Activated naive CD4-positive, alpha-beta T cell treated with anti-CD3 and anti-CD28 coated beads for 36 hours (primary cell): ENCODE results near the gene CNIH3. TPM values are rescaled to one million over a fixed set of nuclear protein-coding genes. Genes with fewer than 3 reads are reported as not detected.

ENCODE experiments used
- CTCF ChIA-PET: fragments of 350-600 bp; sonication (Branson Sonifier 250); formaldehyde crosslinking; loops from one replicate; lab custom pipeline; 2021; ENCODE audit warnings: antibody characterized with exemption; lab: Charles Lee
- DNase-seq: peaks from one replicate; pipeline ENCODE4 v3.0.0-alpha.2; 2020
- H3K27ac Mint-ChIP-seq: one replicate; pipeline ENCODE4 v1.8.0; 2021; ENCODE audit warnings: mild to moderate bottlenecking, mixed read lengths
- H3K27me3 Mint-ChIP-seq: one replicate; pipeline ENCODE4 v1.8.0; 2021; ENCODE audit warnings: low read depth, mixed read lengths
- H3K36me3 Mint-ChIP-seq: one replicate; pipeline ENCODE4 v1.8.0; 2021; ENCODE audit warnings: low read depth, mixed read lengths
- H3K4me1 Mint-ChIP-seq: one replicate; pipeline ENCODE4 v1.8.0; 2021; ENCODE audit warnings: low read depth, mixed read lengths
- H3K4me3 Mint-ChIP-seq: one replicate; pipeline ENCODE4 v1.8.0; 2021; ENCODE audit warnings: mild to moderate bottlenecking, moderate library complexity, mixed read lengths
- H3K9me3 Mint-ChIP-seq: one replicate; pipeline ENCODE4 v1.8.0; 2021; ENCODE audit warnings: mixed read lengths
- intact Hi-C: fragments of 100-400 bp; cut with micrococcal nuclease; formaldehyde crosslinking; loops from one replicate; pipeline ENCODE4 v1.15.1; 2023
- total RNA-seq, 2 experiments: library from RNA; stranded (reverse); gene quantifications; one replicate each; pipeline ENCODE4 v1.2.3, GENCODE V29; 2021

CNIH3 gene
- total RNA-seq, 2 experiments from 2014 or later = 0.59 to 2.5 TPM

DNA sequence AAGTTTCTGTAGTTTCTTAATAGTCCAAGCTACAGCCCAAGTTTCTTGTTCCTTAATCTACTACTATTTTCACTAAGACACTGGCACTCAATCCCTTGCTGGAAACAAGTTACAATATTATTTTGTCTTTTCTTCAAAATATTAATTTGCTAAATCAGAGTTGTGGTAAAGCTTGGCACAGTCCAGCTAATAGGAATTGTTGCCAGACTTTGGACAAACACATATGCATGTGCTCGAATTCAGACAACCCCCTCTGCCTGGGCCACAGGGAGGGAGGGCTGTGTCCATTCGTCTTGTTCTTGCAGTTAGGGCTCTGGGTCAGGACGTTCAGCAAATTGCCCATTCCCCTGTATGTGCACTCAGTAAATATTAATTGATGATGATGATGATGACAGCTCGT lies 103.6 kb downstream of the CNIH3 start:
- no peak overlapping the region for H3K27ac Mint-ChIP-seq
- H3K9me3 Mint-ChIP-seq = no peaks in the 10 kb centered on the region
- intact Hi-C loops = no loop called here
- DNase-seq = no peak
- CTCF ChIA-PET = interaction anchor here (0.6 kb wide), 2 partner anchors 94 to 98 kb away, joined by 3 to 5 read pairs; no protein-coding TSS in a partner anchor
- H3K27me3 Mint-ChIP-seq = peaks cover 10% of the 10 kb centered on the region
- H3K4me1 Mint-ChIP-seq = peaks cover 4% of the 10 kb centered on the region
- no peak overlapping the region for H3K4me3 Mint-ChIP-seq
- H3K36me3 Mint-ChIP-seq = no peaks in the 10 kb centered on the region

DNA sequence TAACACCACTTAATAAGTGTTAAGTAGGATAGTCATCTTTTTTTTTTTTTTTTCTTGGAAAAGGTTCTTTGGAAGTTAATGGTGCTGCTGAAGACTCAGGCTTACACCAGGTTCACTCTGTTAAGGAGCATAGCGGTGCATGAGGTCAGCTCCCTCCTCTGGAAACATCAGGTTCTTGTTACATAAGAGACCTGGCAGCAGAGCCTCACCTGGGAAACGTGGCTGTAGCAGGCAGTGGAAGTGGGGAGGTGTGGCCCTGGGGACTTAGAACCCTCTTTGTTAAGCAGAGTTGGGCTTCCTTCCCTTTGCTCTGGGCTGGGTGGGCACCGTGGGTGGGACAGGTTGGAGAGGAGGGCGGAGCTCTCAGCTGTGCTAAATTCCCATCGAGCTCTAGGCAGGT lies 104.1 kb downstream of the CNIH3 start:
- intact Hi-C loops = no loop called here
- H3K27ac Mint-ChIP-seq = no peak overlapping the region
- H3K36me3 Mint-ChIP-seq = no peaks in the 10 kb centered on the region
- H3K9me3 Mint-ChIP-seq = no peaks in the 10 kb centered on the region
- CTCF ChIA-PET = interaction anchor here (0.6 kb wide), 2 partner anchors 95 to 98 kb away, joined by 3 to 5 read pairs; no protein-coding TSS in a partner anchor
- H3K4me3 Mint-ChIP-seq = no peak overlapping the region
- no peak for DNase-seq
- peaks cover 10% of the 10 kb centered on the region for H3K27me3 Mint-ChIP-seq
- peaks cover 4% of the 10 kb centered on the region for H3K4me1 Mint-ChIP-seq

DNA sequence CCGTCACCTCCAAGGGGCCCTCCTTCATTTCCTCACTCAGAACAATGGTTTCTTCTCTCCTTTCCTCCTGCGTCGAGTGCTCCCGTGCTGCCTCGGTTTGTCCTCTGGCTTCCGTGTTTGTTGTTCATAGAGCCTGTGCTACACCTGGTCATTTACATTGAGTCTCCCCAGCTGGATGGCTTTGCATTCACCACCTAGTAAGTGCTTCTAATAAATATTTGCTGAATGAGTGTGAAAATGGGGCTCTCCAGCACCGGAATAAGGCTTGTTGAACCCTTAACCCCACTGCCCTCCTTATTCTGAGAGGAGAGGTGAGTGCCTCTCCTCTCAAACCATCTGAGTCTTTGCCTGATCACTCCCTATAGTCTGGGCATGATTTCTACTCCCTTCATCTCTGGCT lies 104.9 kb downstream of the CNIH3 start:
- H3K4me1 Mint-ChIP-seq = peaks cover 4% of the 10 kb centered on the region
- H3K36me3 Mint-ChIP-seq = no peaks in the 10 kb centered on the region
- no peaks in the 10 kb centered on the region for H3K9me3 Mint-ChIP-seq
- no peak for DNase-seq
- intact Hi-C loops = no loop called here
- no peak overlapping the region for H3K27ac Mint-ChIP-seq
- H3K27me3 Mint-ChIP-seq = peaks cover 10% of the 10 kb centered on the region
- CTCF ChIA-PET = no interaction called here
- H3K4me3 Mint-ChIP-seq = no peak overlapping the region

DNA sequence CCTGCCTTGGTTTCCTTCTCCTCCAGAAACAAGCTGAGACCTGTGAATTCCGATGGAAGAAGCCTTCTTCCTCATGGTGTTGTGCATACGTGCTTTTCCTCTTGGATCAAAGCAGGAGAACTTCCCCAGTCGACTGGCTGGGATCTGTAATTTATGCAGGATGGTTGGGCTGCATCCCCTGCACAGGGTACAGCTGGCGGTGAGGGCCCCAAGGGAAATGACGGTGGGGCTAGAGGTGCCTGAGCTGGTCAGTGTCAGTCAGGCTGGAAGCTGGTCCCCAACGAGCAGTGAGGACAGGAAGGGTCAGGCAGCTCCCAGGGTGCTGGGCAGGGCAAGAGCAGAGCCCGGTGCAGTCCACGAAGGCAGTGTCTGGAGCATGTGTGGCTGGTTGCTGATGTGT lies 106.7 kb downstream of the CNIH3 start:
- Mint-ChIP-seq H3K4me3 (no peak overlapping the region), H3K36me3 (no peaks in the 10 kb centered on the region), H3K27ac (no peak overlapping the region), H3K9me3 (no peaks in the 10 kb centered on the region), H3K27me3 (peaks cover 8% of the 10 kb centered on the region), H3K4me1 (peaks cover 4% of the 10 kb centered on the region)
- intact Hi-C loops = no loop called here
- CTCF ChIA-PET = no interaction called here
- DNase-seq = no peak

DNA sequence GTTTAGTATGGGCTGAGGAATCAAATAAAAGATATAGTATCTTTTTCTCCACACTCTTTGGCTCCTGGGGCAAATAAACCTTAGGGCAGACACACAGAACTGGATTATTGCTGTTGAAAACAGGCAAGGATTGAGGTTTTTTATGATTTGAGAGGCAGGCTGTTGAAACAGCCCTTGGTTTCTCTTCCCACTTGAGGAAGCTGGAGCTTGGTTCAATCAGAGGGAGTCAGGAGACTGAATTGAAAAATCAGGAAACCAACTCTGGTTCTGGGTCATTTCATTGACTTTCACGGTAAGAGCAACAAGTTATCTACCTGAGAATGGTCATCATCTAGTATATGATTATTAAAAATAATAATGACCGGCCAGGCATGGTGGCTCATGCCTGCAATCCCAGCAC lies 108.4 kb downstream of the CNIH3 start:
- Mint-ChIP-seq H3K4me1 (no peaks in the 10 kb centered on the region), H3K27ac (no peak overlapping the region), H3K4me3 (no peak overlapping the region), H3K27me3 (peaks cover 5% of the 10 kb centered on the region), H3K36me3 (no peaks in the 10 kb centered on the region), H3K9me3 (no peaks in the 10 kb centered on the region)
- intact Hi-C loops = no loop called here
- no peak for DNase-seq
- CTCF ChIA-PET = interaction anchor here (0.7 kb wide), 1 partner anchor 22 kb away, joined by 3 read pairs; no protein-coding TSS in a partner anchor

DNA sequence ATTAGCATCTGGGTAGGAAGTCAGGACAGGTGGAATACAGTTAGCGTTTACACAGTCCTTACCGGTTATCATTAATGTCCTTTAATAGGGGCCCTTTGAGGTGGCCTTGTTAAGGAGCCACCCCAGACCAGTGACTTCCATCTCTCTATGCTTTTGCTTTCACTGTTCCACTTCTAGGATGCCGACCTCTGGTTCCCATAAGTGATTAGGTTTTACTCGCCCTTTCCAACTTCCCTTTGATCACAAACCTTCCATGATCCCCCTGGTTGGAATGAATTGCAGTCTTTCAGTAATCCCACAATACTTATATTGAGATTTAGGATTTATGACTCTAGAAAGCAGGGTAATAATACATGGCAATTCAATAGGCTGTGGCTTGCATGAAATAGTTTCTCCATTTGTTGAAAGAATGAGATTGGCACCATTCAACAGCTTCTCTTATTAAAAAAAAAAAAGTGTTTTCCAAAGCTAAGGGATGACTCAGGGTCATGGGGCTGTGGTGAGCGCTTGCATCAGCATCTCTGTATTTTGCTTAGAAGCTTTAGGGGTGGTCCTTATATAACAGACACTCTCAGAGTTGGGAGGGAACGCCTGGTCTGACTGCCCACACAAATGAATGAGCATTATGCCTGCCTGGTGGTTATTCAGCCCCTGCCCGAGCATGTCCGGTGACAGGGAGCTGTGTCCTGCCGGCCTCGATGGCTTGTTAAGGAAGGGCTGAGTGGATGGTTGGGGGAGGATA lies 110.5 kb downstream of the CNIH3 start:
- peaks cover 2% of the 10 kb centered on the region for H3K27me3 Mint-ChIP-seq
- CTCF ChIA-PET = interaction anchor here (0.7 kb wide), 1 partner anchor 134 kb away, joined by 5 read pairs; no protein-coding TSS in a partner anchor
- no peaks in the 10 kb centered on the region for H3K9me3 Mint-ChIP-seq
- peak; percentile 33 for DNase-seq
- no peaks in the 10 kb centered on the region for H3K36me3 Mint-ChIP-seq
- H3K4me1 Mint-ChIP-seq = no peaks in the 10 kb centered on the region
- intact Hi-C loops = no loop called here
- no peak overlapping the region for H3K4me3 Mint-ChIP-seq
- H3K27ac Mint-ChIP-seq = no peak overlapping the region

DNA sequence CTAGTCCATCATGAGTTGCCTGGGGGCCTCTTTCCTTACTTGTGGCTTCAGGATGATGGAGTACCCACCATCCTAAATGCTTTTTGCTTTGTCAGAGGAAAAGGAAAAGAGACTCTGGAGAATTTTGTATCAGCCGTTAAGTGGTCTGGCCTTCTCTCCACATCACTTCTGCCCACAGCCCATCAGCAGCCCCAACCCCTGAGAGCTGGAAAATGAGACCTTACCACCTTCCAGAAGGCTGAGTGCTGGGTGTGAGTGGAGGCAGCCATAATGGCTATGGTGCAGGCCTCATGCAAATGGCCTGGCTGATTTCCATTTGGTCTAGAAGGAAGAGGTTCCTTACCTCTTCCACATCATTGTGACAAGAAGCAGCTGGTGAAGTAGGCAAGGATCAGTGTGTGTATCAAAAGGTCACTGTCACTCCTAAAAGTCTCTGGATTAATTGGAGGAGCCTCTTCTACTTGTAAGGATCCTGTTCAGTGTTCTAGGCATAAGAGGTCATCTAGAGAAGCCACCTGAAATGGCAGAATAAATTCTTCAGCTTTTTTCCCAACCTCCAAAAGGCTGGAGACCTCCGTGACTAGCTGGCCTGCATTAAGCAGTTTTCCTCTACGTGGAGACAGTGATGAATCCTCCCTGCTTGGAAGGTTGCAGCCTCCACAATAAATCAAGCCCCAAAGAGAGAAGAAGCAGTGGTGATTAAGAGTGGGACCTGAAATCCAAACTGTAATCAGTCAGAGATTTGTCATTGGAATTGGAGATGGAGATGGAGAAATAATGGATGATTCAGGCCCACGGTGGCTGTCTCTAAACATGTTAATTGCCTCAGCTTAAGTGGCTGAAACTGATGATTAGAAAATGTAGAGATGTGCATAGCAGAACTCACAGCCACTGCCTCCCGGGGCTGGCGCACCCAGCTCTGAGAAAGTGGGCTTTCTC lies 111.5 kb downstream of the CNIH3 start:
- no peak for DNase-seq
- H3K27me3 Mint-ChIP-seq = no peaks in the 10 kb centered on the region
- intact Hi-C loops = no loop called here
- CTCF ChIA-PET = interaction anchor here (0.7 kb wide), 1 partner anchor 135 kb away, joined by 5 read pairs; no protein-coding TSS in a partner anchor
- peaks cover 2% of the 10 kb centered on the region for H3K4me1 Mint-ChIP-seq
- no peaks in the 10 kb centered on the region for H3K9me3 Mint-ChIP-seq
- H3K4me3 Mint-ChIP-seq = no peak overlapping the region
- no peak overlapping the region for H3K27ac Mint-ChIP-seq
- H3K36me3 Mint-ChIP-seq = no peaks in the 10 kb centered on the region

DNA sequence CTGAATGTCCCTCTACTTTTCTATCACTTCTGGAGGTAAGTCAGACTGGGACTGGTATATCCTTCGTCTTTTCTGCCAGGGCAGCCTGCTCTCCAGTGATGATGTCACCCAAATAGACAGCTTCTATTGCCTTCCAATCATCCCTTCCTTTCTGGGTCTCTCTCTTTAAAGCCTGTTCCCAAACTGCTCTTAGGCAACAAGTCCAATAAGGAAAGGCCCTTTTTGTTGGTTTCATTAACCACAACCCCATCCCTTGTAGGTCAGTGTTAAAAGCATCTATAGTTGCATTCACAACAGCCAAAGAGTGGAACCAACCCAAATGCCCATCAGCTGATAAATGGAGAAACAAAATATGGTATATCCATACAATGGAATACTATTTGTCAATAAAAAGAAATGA lies 114.4 kb downstream of the CNIH3 start:
- intact Hi-C loops = loop anchor here (5.0 kb wide), 1 partner anchor 233 kb away; no protein-coding TSS in a partner anchor
- Mint-ChIP-seq H3K27me3 (no peaks in the 10 kb centered on the region), H3K4me1 (peaks cover 19% of the 10 kb centered on the region), H3K9me3 (no peaks in the 10 kb centered on the region), H3K36me3 (no peaks in the 10 kb centered on the region), H3K27ac (no peak overlapping the region), H3K4me3 (no peak overlapping the region)
- CTCF ChIA-PET = no interaction called here
- no peak for DNase-seq

DNA sequence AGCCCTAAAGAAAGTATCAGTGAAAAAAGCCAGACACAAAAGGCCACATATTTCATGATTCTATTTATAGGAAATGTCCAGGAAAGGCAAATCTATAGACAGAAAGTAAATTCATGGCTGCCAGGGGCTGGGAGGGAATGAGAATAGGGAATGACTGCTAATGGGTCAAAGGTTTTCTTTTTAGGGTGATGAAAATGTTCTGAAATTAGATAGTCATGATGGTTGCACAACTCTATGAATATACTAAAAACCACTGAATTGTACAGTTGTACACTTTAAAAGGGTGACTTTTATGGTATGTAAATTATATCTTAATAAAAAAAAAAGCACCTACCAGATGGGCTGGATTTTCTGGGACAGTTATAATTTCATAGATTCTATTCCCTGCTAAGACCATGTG lies 114.8 kb downstream of the CNIH3 start:
- H3K36me3 Mint-ChIP-seq = no peaks in the 10 kb centered on the region
- intact Hi-C loops = loop anchor here (5.0 kb wide), 1 partner anchor 234 kb away; no protein-coding TSS in a partner anchor
- H3K4me3 Mint-ChIP-seq = no peak overlapping the region
- H3K27me3 Mint-ChIP-seq = no peaks in the 10 kb centered on the region
- no peak overlapping the region for H3K27ac Mint-ChIP-seq
- DNase-seq = no peak
- H3K9me3 Mint-ChIP-seq = no peaks in the 10 kb centered on the region
- peaks cover 19% of the 10 kb centered on the region for H3K4me1 Mint-ChIP-seq
- CTCF ChIA-PET = no interaction called here

DNA sequence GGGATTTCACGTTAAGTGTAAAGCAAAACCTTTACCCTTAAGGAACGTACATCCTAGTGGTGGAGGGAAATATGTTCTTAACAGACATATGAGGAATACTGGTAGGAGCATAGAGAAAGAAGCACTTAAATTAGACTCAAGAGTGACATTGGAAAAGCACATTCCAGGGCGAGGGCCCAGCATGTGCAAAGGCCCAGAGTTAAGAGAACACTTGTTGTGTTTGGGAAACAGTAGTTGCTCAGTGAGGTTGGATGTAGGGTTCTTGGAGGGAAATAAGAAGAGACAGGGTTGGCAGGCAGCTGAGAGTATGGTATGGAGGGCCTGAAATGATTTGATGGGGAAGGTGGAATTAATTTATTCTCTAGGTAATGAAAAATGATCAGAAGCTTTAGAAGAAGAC lies 115.5 kb downstream of the CNIH3 start:
- Mint-ChIP-seq H3K36me3 (no peaks in the 10 kb centered on the region), H3K9me3 (no peaks in the 10 kb centered on the region), H3K4me1 (peaks cover 21% of the 10 kb centered on the region), H3K4me3 (no peak overlapping the region), H3K27me3 (no peaks in the 10 kb centered on the region), H3K27ac (no peak overlapping the region)
- DNase-seq = no peak
- intact Hi-C loops = loop anchor here (5.0 kb wide), 1 partner anchor 234 kb away; no protein-coding TSS in a partner anchor
- CTCF ChIA-PET = no interaction called here

DNA sequence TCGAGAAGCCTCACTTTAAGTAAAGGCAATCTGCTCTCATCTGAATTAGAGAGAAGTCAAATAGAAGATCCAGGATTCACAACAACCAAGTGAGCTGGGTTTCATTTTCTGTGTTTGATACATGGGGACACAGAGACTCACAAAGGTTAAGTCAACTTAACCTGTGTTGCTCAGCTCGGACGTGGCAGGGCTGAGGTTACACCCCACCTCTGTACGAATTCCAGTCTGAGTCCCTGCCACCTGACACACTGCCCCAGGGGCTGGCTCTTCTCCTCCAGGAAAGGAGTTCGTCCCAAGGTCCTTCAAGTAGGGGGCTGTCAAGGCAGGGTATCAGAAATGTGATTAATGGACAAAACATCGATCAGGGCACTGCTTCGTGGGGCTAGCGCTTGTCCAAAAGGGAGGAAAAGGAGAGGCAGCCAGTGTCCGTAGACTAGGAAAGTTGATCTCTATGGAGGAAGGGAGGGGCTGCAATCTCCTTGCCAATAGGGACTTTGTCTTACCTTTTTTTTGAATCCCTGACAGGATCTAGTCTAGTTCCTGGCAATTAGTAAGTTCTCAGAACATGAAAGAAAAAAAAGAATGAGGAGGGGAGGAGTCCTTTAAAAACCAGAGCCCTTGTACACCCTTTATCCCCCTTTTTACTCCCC lies 116.4 kb downstream of the CNIH3 start:
- Mint-ChIP-seq H3K27ac (peak overlapping the region; percentile 72), H3K36me3 (no peaks in the 10 kb centered on the region)

More for the DNA sequence above, 116.4 kb downstream of the CNIH3 start:
- H3K27me3 Mint-ChIP-seq = no peaks in the 10 kb centered on the region
- intact Hi-C loops = loop anchor here (5.0 kb wide), 1 partner anchor 235 kb away; no protein-coding TSS in a partner anchor
- no peaks in the 10 kb centered on the region for H3K9me3 Mint-ChIP-seq
- CTCF ChIA-PET = no interaction called here
- H3K4me1 Mint-ChIP-seq = peaks cover 24% of the 10 kb centered on the region
- H3K4me3 Mint-ChIP-seq = no peak overlapping the region
- no peak for DNase-seq
